ENCODE data around the gene AUNIP. TPM values are rescaled to one million over a fixed set of nuclear protein-coding genes. Genes with fewer than 3 reads are reported as not detected.

Gene AUNIP
- total RNA-seq, 2 experiments from 2014 or later = 11.1 to 11.3 TPM

- CTCF ChIA-PET = interaction anchor here (0.7 kb wide), 1 partner anchor 281 kb away, joined by 3 read pairs; no protein-coding TSS in a partner anchor
- POLR2A ChIA-PET = no interaction called here
Observed at GRCh38 chr1:25871704-25872494, 12.6 kb upstream of the AUNIP start.

- CTCF ChIA-PET = interaction anchor here (1.1 kb wide), 1 partner anchor 100 kb away, joined by 3 read pairs; no protein-coding TSS in a partner anchor
- POLR2A ChIA-PET = no interaction called here
Observed at GRCh38 chr1:25871086-25871703, 11.9 kb upstream of the AUNIP start.

GRCh38 chr1:25870614-25871013, 11.4 kb upstream of the AUNIP start:
- POLR2A ChIA-PET = no interaction called here
- CTCF ChIA-PET = interaction anchor here (1.1 kb wide), 1 partner anchor 100 kb away, joined by 3 read pairs; no protein-coding TSS in a partner anchor

GRCh38 chr1:25869909-25870606, 10.8 kb upstream of the AUNIP start:
- CTCF ChIA-PET = interaction anchor here (1.1 to 1.4 kb wide), 2 partner anchors 10 to 101 kb away, joined by 3 read pairs; no protein-coding TSS in a partner anchor
- POLR2A ChIA-PET = no interaction called here

GRCh38 chr1:25867210-25867991, 8.1 kb upstream of the AUNIP start:
- CTCF ChIA-PET = interaction anchor here (0.8 to 1.2 kb wide), 2 partner anchors 9 to 10 kb away, joined by 3 read pairs; no protein-coding TSS in a partner anchor
- POLR2A ChIA-PET = no interaction called here

- CTCF ChIA-PET = no interaction called here
- POLR2A ChIA-PET = no interaction called here
Observed at GRCh38 chr1:25866288-25866687, 7.0 kb upstream of the AUNIP start.

DNA sequence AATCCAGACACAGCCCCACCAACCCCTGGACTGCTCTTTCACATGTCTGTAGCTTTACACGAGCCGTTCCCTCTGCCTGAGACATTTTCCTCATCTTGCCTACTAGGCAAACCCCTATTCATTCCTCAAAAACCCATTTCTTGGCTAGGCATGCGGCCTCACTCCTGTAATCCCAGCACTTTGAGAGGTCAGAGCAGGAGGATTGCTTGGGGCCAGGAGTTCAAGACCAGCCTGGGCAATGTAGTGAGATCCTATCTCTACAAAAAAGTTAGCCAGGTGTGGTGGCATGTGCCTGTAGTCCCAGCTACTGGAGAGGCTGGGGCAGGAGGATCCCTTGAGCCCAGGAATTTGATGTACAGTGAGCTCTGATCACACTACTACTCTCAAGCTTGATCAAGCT, 5.2 kb upstream of the AUNIP start:
- CTCF ChIA-PET = interaction anchor here (0.7 kb wide), 1 partner anchor 399 kb away, joined by 3 read pairs; no protein-coding TSS in a partner anchor
- POLR2A ChIA-PET = interaction anchor here (0.6 to 0.9 kb wide), 2 partner anchors 12 to 24 kb away, joined by 3 to 7 read pairs; no protein-coding TSS in a partner anchor

DNA sequence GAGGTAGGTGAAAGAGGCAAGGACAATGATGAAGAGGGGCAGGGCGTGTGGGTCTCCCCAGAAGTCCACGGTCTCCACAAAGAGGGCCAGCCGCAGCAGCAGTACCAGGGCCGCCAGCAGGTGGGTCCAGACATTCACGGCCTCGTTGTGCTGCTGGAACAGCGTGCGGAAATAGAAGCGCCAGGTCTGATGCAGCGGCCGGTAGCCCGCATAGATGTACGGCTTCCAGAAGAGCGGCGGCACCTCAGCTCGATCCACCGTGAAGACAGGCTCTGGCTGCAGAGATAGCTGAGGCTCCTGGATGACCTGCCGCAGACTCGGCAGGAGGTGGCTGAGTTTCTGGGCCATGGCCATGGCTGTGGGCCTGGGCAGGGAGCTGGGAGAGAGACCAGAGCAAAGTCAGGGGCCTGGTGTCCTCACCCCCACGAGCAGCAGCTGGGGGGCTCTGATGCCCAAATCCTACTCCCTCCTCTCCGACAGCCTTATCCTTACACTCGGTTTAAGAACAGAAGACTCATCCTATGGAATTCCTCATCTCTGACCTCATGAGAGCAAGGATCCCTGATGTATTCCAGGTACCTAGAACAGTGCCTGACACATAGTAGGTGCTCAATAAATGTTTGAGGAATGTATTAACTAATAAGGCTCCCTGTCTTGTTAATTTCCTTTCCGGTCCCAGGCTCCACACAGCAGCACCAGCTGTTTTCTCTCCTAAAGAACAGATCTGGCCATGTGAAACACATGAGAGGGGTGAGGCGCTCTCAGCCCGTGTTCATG, 4.4 kb upstream of the AUNIP start:
- CTCF ChIA-PET = no interaction called here
- POLR2A ChIA-PET = no interaction called here

GRCh38 chr1:25862785-25863485, 3.7 kb upstream of the AUNIP start:
- CTCF ChIA-PET = interaction anchor here (0.6 kb wide), 1 partner anchor 116 kb away, joined by 3 read pairs; no protein-coding TSS in a partner anchor
- POLR2A ChIA-PET = no interaction called here

DNA sequence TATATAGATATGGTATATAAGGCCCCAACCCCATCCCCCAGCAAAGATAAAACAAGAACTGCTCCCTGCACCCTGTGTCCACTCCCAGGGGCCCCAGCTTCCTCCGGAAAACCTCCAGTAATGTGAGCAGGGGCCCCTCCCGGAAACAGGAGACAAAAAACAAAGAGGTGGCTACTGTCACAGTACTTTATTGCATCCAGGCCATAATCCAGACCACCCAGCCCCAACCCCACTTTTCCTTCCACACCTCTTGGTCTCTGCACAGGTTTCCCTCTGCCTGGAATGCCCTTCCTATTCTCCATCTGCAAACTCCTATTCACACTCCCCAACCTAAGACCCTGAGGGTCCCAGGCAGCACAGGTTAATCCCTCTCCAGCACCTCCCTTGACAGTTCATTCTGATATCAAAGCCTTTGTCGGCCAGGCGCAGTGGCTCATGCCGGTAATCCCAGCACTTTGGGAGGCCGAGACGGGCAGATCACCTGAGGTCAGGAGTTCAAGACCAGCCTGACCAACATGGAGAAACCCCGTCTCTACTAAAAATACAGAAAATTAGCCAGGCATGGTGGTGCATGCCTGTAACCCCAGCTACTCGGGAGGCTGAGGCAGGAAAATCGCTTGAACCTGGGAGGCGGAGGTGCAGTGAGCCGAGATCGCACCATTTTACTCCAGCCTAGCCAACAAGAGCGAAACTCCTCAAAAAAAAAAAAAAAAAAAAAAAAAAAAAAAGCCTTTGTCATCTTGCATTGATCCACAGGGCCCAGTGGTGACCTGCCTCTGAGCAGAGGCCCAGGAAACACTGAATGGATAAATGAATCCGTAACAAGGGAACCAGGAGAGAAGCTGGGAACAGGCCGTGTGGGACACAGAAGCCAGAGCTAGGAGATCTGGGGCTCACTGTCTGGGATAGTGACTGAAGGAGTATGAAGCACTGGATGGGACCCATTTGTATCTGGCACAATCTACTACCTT, 2.3 kb upstream of the AUNIP start:
- ChIA-PET CTCF (interaction anchor here (0.6 to 0.7 kb wide), 2 partner anchors 27 to 634 kb away, joined by 3 to 4 read pairs; no protein-coding TSS in a partner anchor), POLR2A (no interaction called here)

- ChIA-PET POLR2A (no interaction called here), CTCF (interaction anchor here (1.1 to 1.6 kb wide), 2 partner anchors 9 to 10 kb away, joined by 3 read pairs; no protein-coding TSS in a partner anchor)
Observed at GRCh38 chr1:25858494-25858893, 763 bp downstream of the AUNIP start.

GRCh38 chr1:25856856-25857255, 2.4 kb downstream of the AUNIP start:
- POLR2A ChIA-PET = no interaction called here
- CTCF ChIA-PET = interaction anchor here (1.3 to 1.6 kb wide), 2 partner anchors 11 to 38 kb away, joined by 3 read pairs; no protein-coding TSS in a partner anchor

- CTCF ChIA-PET = interaction anchor here (0.6 kb wide), 1 partner anchor 23 kb away, joined by 3 read pairs; no protein-coding TSS in a partner anchor
- POLR2A ChIA-PET = interaction anchor here (0.6 kb wide), 1 partner anchor 434 kb away, joined by 4 read pairs; no protein-coding TSS in a partner anchor
Observed at GRCh38 chr1:25854554-25854953, 4.7 kb downstream of the AUNIP start.

DNA sequence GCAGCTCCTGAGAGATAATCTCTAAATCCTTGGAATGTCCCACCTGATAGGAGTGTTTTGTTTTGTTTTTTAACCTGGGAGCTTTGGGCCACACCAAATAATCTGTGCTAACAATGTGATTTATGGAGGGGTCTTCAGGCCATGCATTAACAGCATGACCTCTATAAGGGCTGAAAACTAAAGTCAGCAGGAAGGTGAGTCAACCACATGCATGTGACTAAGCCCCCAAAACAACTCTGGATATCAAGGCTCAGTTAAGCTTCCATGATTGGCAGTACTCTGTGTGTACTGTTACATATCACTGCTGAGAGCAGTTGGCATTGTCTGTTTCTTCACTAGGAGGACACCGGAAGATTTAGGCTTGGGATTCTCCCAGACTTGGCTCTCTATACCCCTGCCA, 10.7 kb downstream of the AUNIP start:
- CTCF ChIA-PET = no interaction called here

DNA sequence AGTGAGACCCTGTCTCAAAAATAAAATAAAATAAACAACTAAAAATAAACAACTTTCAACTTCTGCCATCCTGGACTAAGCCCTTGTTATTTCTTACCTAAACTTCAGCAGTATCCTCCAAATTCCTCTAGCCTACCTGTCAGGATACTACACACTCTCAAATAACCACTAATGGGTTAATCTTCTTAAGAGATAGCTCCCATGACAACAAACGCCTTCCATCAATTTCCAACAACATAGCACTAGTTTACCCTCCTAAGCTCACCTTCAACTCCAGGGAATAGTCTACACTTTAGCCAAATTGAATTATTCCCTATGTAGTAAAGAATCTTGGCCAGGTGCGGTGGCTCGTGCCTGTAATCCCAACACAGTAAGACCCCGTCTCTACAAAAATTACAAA, 11.3 kb downstream of the AUNIP start:
- ChIA-PET CTCF (no interaction called here), POLR2A (no interaction called here)

More for the DNA sequence above, 10.7 kb downstream of the AUNIP start:
- POLR2A ChIA-PET = no interaction called here

DNA sequence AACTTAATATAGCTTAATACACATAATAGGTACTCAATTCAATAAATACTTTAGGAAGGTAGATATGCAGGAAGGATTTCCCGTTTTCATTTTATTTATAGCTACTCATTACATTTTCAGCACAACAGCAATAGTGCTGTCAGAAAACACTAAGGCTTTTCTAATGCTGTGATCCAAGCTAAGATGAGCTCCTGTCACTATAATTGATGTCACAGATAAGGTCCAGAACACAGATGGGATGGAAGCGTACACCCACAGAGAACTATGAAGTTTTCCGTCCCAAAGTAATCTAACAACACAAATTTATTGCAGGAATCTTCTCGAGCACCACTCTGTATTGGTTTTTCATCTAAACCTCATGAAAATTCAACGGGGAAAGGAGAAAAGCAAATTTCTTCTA, 13.6 kb downstream of the AUNIP start:
- POLR2A ChIA-PET = no interaction called here
- CTCF ChIA-PET = no interaction called here

All from activated CD8-positive, alpha-beta memory T cell treated with anti-CD3 and anti-CD28 coated beads for 36 hours (primary cell).